DOHH2 (cell line): ENCODE measurements around the gene ATR.

Experiments
- EZH2phosphoT487 ChIP-seq: fragments of 200-600 bp; sonication (generic); IDR thresholded peaks from 2 replicates; pipeline ENCODE4 v1.6.1; 2017; ENCODE audit warnings: borderline replicate concordance, mild to moderate bottlenecking, antibody characterized with exemption, low read length, moderate library complexity, mixed read lengths
- TF ChIP-seq, protein P1 (sequence below): fragments of 200-600 bp; sonication (generic); IDR thresholded peaks from one replicate; pipeline ENCODE4 v1.5.1; 2014; ENCODE audit warnings: antibody characterized with exemption, mild to moderate bottlenecking, low read depth, low read length; ENCODE audit not compliant: poor library complexity, severe bottlenecking

DNA sequence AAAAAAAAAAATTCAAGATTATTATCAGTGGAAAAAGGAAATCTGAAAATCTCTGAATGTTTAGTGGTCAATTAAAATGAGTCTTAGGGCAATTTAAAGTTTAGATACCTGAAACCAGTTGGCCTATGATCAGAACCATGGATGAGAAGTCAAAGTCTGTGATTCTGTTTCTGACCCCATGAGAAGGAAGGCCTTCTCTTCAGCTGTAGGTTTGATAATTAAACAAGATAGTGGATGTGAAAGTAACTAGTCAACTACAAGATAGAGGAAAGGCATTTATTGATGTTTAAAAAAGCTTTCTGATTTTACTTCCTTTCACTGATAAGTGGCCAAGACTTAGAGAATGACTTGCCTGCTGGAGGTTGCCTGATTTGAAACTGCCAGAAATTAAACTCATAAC, 26.4 kb upstream of the ATR start:
- TF ChIP-seq, protein P1, sequence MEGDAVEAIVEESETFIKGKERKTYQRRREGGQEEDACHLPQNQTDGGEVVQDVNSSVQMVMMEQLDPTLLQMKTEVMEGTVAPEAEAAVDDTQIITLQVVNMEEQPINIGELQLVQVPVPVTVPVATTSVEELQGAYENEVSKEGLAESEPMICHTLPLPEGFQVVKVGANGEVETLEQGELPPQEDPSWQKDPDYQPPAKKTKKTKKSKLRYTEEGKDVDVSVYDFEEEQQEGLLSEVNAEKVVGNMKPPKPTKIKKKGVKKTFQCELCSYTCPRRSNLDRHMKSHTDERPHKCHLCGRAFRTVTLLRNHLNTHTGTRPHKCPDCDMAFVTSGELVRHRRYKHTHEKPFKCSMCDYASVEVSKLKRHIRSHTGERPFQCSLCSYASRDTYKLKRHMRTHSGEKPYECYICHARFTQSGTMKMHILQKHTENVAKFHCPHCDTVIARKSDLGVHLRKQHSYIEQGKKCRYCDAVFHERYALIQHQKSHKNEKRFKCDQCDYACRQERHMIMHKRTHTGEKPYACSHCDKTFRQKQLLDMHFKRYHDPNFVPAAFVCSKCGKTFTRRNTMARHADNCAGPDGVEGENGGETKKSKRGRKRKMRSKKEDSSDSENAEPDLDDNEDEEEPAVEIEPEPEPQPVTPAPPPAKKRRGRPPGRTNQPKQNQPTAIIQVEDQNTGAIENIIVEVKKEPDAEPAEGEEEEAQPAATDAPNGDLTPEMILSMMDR, result no peak
- no peak for TF ChIP-seq EZH2phosphoT487
